Mesenteric fat pad (tissue), 1 donor: ENCODE data around the gene BANF2. TPM values are rescaled to one million over a fixed set of nuclear protein-coding genes. Genes with fewer than 3 reads are reported as not detected.

Experiments used
- total RNA-seq: library from RNA; stranded (reverse); fragmentation: NEBNext Ultra II Directional; extraction: Animal tissue kit (Norgen Biotek cat#: 25700); gene quantifications from one replicate; pipeline ENCODE4 v1.2.1, GENCODE V29; 2021
- donor health status: DM: yes; HTN: yes; CAD: no.

Gene BANF2
- total RNA-seq, 1 donor from 2014 or later, result not detected

Other genes with a start within 250 kb of the BANF2 start
- not detected for gene BFSP1, start 168.6 kb upstream of the BANF2 start, total RNA-seq
- gene DSTN, start 129.9 kb upstream of the BANF2 start, total RNA-seq, result 165 TPM
- 170 TPM for gene RRBP1, start 17.7 kb upstream of the BANF2 start, total RNA-seq